H9 (cell line): ENCODE data around the gene CAMK2G. TPM values are rescaled to one million over a fixed set of nuclear protein-coding genes. Genes with fewer than 3 reads are reported as not detected.

ENCODE experiments used
- DNase-seq: peaks from one replicate; pipeline ENCODE4 v3.0.0-alpha.2; 2017
- H2AFZ ChIP-seq: one replicate; pipeline ENCODE4 v1.6.1; 2013; ENCODE audit warnings: mild to moderate bottlenecking, low read length, control low read depth, moderate library complexity
- H2AK5ac ChIP-seq: 2 replicates; pipeline ENCODE4 v1.6.1; 2013; ENCODE audit warnings: low read length, control low read depth, mixed read lengths; ENCODE audit not compliant: insufficient read length
- H2BK120ac ChIP-seq: one replicate; pipeline ENCODE4 v1.6.1; 2013; ENCODE audit warnings: low read depth, mild to moderate bottlenecking, low read length, control low read depth, inconsistent platforms; ENCODE audit not compliant: poor library complexity, severe bottlenecking
- H2BK12ac ChIP-seq: 2 replicates; pipeline ENCODE4 v1.6.1; 2013; ENCODE audit warnings: low read length, control low read depth, mixed read lengths, low read depth; ENCODE audit not compliant: insufficient read length
- H2BK15ac ChIP-seq: 2 replicates; pipeline ENCODE4 v1.6.1; 2013; ENCODE audit warnings: low read depth, low read length, control low read depth
- H2BK20ac ChIP-seq: one replicate; pipeline ENCODE4 v1.6.1; 2013; ENCODE audit warnings: low read depth, mild to moderate bottlenecking, low read length, control low read depth, inconsistent platforms; ENCODE audit not compliant: poor library complexity, severe bottlenecking
- H2BK5ac ChIP-seq: 2 replicates; pipeline ENCODE4 v1.6.1; 2013; ENCODE audit warnings: low read length, control low read depth, mixed read lengths; ENCODE audit not compliant: insufficient read length
- H3K14ac ChIP-seq: 2 replicates; pipeline ENCODE4 v1.6.1; 2013; ENCODE audit warnings: low read length, control low read depth; ENCODE audit not compliant: insufficient read depth
- H3K18ac ChIP-seq: 2 replicates; pipeline ENCODE4 v1.6.1; 2013; ENCODE audit warnings: low read depth, mild to moderate bottlenecking, mixed read lengths, low read length, control low read depth; ENCODE audit not compliant: insufficient read length
- H3K23ac ChIP-seq: 2 replicates; pipeline ENCODE4 v1.6.1; 2013; ENCODE audit warnings: low read length, control low read depth, mixed read lengths, low read depth; ENCODE audit not compliant: insufficient read length
- H3K23me2 ChIP-seq: 2 replicates; pipeline ENCODE4 v1.6.1; 2013; ENCODE audit warnings: low read depth, mild to moderate bottlenecking, mixed read lengths, low read length, control low read depth; ENCODE audit not compliant: insufficient read length, poor library complexity, severe bottlenecking
- H3K27ac ChIP-seq: 2 replicates; pipeline ENCODE4 v1.5.1; 2013; ENCODE audit warnings: low read length, control low read depth, mixed read lengths, low read depth; ENCODE audit not compliant: insufficient read length
- H3K27me3 ChIP-seq: 2 replicates; pipeline ENCODE4 v1.6.1; 2013; ENCODE audit warnings: low read length, control low read depth, inconsistent platforms; ENCODE audit not compliant: insufficient read depth
- H3K4ac ChIP-seq: 2 replicates; pipeline ENCODE4 v1.6.1; 2013; ENCODE audit warnings: low read depth, mild to moderate bottlenecking, control low read depth, inconsistent platforms, low read length, moderate library complexity
- H3K4me1 ChIP-seq: 2 replicates; pipeline ENCODE4 v1.6.1; 2013; ENCODE audit warnings: low read length, control low read depth, inconsistent platforms; ENCODE audit not compliant: insufficient read depth
- H3K4me2 ChIP-seq: 2 replicates; pipeline ENCODE4 v1.6.1; 2013; ENCODE audit warnings: low read length, control low read depth, mixed read lengths; ENCODE audit not compliant: insufficient read length, insufficient read depth
- H3K56ac ChIP-seq: 2 replicates; pipeline ENCODE4 v1.6.1; 2013; ENCODE audit warnings: low read depth, mild to moderate bottlenecking, mixed read lengths, low read length, control low read depth; ENCODE audit not compliant: insufficient read length
- H3K79me1 ChIP-seq: 2 replicates; pipeline ENCODE4 v1.6.1; 2013; ENCODE audit warnings: low read depth, mild to moderate bottlenecking, moderate library complexity, low read length, control low read depth, inconsistent platforms; ENCODE audit not compliant: insufficient read depth, poor library complexity, severe bottlenecking
- H3K79me2 ChIP-seq: 2 replicates; pipeline ENCODE4 v1.6.1; 2013; ENCODE audit warnings: low read length, control low read depth, inconsistent platforms; ENCODE audit not compliant: insufficient read depth
- H3K9ac ChIP-seq: 2 replicates; pipeline ENCODE4 v1.6.1; 2013; ENCODE audit warnings: low read length, control low read depth, mixed read lengths; ENCODE audit not compliant: insufficient read length; ENCODE audit errors: extremely low read depth
- H3K9me3 ChIP-seq: one replicate; pipeline ENCODE4 v1.6.1; 2013; ENCODE audit warnings: low read depth, low read length, inconsistent platforms; ENCODE audit not compliant: control insufficient read depth
- H3T11ph ChIP-seq: one replicate; pipeline ENCODE4 v1.6.1; 2013; ENCODE audit warnings: mild to moderate bottlenecking, low read length, control low read depth, inconsistent platforms
- H4K20me1 ChIP-seq: one replicate; pipeline ENCODE4 v1.6.1; 2013; ENCODE audit not compliant: control insufficient read depth, insufficient read length, insufficient read depth
- H4K5ac ChIP-seq: 2 replicates; pipeline ENCODE4 v1.6.1; 2013; ENCODE audit warnings: low read depth, mild to moderate bottlenecking, mixed read lengths, low read length, control low read depth; ENCODE audit not compliant: insufficient read length
- H4K8ac ChIP-seq: replicated peaks from 2 replicates; pipeline ENCODE4 v1.6.1; 2013; ENCODE audit warnings: low read length, control low read depth, mixed read lengths, low read depth; ENCODE audit not compliant: insufficient read length
- H4K91ac ChIP-seq: 2 replicates; pipeline ENCODE4 v1.6.1; 2013; ENCODE audit warnings: low read depth, mild to moderate bottlenecking, moderate library complexity, mixed read lengths, low read length, control low read depth; ENCODE audit not compliant: insufficient read length
- H3K27ac Mint-ChIP-seq, 3 experiments: 2 replicates in 2 of 3; 3 replicates in 1 of 3; pipeline ENCODE4 v1.8.0; 2020 to 2021; ENCODE audit warnings: mixed read lengths in 3 of 3, mild to moderate bottlenecking in 1 of 3, moderate library complexity in 1 of 3
- H3K27me3 Mint-ChIP-seq: 2 replicates; pipeline ENCODE4 v1.8.0; 2021; ENCODE audit warnings: low read depth, mild to moderate bottlenecking, moderate library complexity, mixed read lengths
- H3K36me3 Mint-ChIP-seq, 3 experiments: 2 replicates in 2 of 3; 3 replicates in 1 of 3; pipeline ENCODE4 v1.8.0; 2020 to 2021; ENCODE audit warnings: low read depth in 3 of 3, mixed read lengths in 3 of 3; ENCODE audit not compliant: insufficient read depth in 1 of 3
- H3K4me1 Mint-ChIP-seq, 2 experiments: 2 replicates each; pipeline ENCODE4 v1.8.0; 2020; ENCODE audit warnings: mixed read lengths in 2 of 2
- H3K4me3 Mint-ChIP-seq, 2 experiments: 2 replicates in 1 of 2; 3 replicates in 1 of 2; pipeline ENCODE4 v1.8.0; 2020 to 2021; ENCODE audit warnings: mild to moderate bottlenecking in 2 of 2, mixed read lengths in 2 of 2, moderate library complexity in 1 of 2
- H3K9me3 Mint-ChIP-seq, 2 experiments: 2 replicates in 1 of 2; 3 replicates in 1 of 2; pipeline ENCODE4 v1.8.0; 2020; ENCODE audit warnings: mild to moderate bottlenecking in 2 of 2, mixed read lengths in 2 of 2, moderate library complexity in 1 of 2
- WGBS: extraction: QIAGEN DNeasy Blood & Tissue Kit; methylation state at CpG from one replicate; pipeline ENCODE4 v1.1.7; 2013; ENCODE audit warnings: missing lambda C conversion rate, low lambda C conversion rate, mixed read lengths; ENCODE audit not compliant: insufficient read length; ENCODE audit errors: extremely low coverage; 5-methylcytosine and 5-hydroxymethylcytosine counted together
- total RNA-seq: library from RNA; stranded (reverse); gene quantifications from 2 replicates; pipeline ENCODE4 v1.2.1, GENCODE V29; 2021
- TF ChIP-seq, protein P1 (sequence below): fragments of 200-600 bp; sonication (generic); conservative IDR thresholded peaks from 3 replicates; pipeline ENCODE4 v1.8.0; 2021; ENCODE audit warnings: antibody characterized with exemption, mild to moderate bottlenecking

CAMK2G gene
- total RNA-seq, 1 experiment from 2014 or later, result 31.8 TPM

- no peak overlapping the region for H3K14ac ChIP-seq
Observed at GRCh38 chr10:73824146-73824725, 50.1 kb downstream of the CAMK2G start.

More at GRCh38 chr10:73824146-73824725, 50.1 kb downstream of the CAMK2G start:
- Histone ChIP-seq H4K5ac (no peak overlapping the region), H2BK12ac (no peak overlapping the region), H3K23ac (no peak overlapping the region), H2BK20ac (no peak overlapping the region), H3K79me2 (no peaks in the 10 kb centered on the region), H3K27me3 (no peaks in the 10 kb centered on the region), H4K20me1 (no peaks in the 10 kb centered on the region), H3K56ac (no peak overlapping the region), H3K18ac (no peak overlapping the region), H2BK120ac (no peak overlapping the region), H3K4ac (no peak overlapping the region), H3K27ac (no peak overlapping the region), H2AFZ (no peak overlapping the region), H4K91ac (no peak overlapping the region), H2BK15ac (no peak overlapping the region), H3K23me2 (no peaks in the 10 kb centered on the region), H3K4me1 (no peaks in the 10 kb centered on the region), H3K79me1 (no peaks in the 10 kb centered on the region), H3K4me2 (no peak overlapping the region), H4K8ac (no peak overlapping the region), H2BK5ac (no peak overlapping the region), H3T11ph (no peak overlapping the region), H2AK5ac (no peak overlapping the region), H3K9ac (no peak overlapping the region), H3K9me3 (no peaks in the 10 kb centered on the region)
- Mint-ChIP-seq H3K4me1 (0 out of 4 replicates have a peak, but pooled peaks cover 0 to 3% of the 10 kb centered on the region in 2 experiments), H3K36me3 (peaks cover 6 to 48% (median 25%) of the 10 kb centered on the region in 3 experiments; a peak in 5 of 7 replicates), H3K27ac (peak overlapping the region in 1 of 3 experiments; percentile 81; a peak in 2 of 7 replicates), H3K27me3 (no peaks in the 10 kb centered on the region), H3K4me3 (no peak overlapping the region), H3K9me3 (no peaks in the 10 kb centered on the region; a peak in 1 of 5 replicates)
- no peak for DNase-seq
- TF ChIP-seq, protein P1, sequence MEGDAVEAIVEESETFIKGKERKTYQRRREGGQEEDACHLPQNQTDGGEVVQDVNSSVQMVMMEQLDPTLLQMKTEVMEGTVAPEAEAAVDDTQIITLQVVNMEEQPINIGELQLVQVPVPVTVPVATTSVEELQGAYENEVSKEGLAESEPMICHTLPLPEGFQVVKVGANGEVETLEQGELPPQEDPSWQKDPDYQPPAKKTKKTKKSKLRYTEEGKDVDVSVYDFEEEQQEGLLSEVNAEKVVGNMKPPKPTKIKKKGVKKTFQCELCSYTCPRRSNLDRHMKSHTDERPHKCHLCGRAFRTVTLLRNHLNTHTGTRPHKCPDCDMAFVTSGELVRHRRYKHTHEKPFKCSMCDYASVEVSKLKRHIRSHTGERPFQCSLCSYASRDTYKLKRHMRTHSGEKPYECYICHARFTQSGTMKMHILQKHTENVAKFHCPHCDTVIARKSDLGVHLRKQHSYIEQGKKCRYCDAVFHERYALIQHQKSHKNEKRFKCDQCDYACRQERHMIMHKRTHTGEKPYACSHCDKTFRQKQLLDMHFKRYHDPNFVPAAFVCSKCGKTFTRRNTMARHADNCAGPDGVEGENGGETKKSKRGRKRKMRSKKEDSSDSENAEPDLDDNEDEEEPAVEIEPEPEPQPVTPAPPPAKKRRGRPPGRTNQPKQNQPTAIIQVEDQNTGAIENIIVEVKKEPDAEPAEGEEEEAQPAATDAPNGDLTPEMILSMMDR, result no peak
- no CpG with 5 or more reads among the region's 14 CpGs for WGBS
